Measurements from ENCODE around the gene PPP1R26.
A peak's percentile ranks its signal among the peaks of the same experiment; 100 is the strongest.
"Not testable (repeated sequence)": the region's sequence is repeated elsewhere in the genome, so short reads cannot be mapped to it uniquely, and the experiment has no call there.

The PPP1R26 gene

GRCh38 chr9:135504262-135505243 lies 25.0 kb downstream of the PPP1R26 start:
- Mint-ChIP-seq H3K27me3 (no peaks in the 10 kb centered on the region), H3K27ac (no peak overlapping the region), H3K4me3 (no peak overlapping the region), H3K4me1 (peaks cover 31% of the 10 kb centered on the region), H3K9me3 (peaks cover 15% of the 10 kb centered on the region), H3K36me3 (peaks cover 39% of the 10 kb centered on the region)
- no peak for ATAC-seq

GRCh38 chr9:135505406-135506187 lies 26.0 kb downstream of the PPP1R26 start:
- Mint-ChIP-seq H3K4me1 (peaks cover 29% of the 10 kb centered on the region), H3K27ac (no peak overlapping the region), H3K9me3 (peaks cover 16% of the 10 kb centered on the region), H3K36me3 (peaks cover 39% of the 10 kb centered on the region), H3K27me3 (no peaks in the 10 kb centered on the region), H3K4me3 (no peak overlapping the region)
- no peak for ATAC-seq

- no peak overlapping the region for H3K4me3 Mint-ChIP-seq
- peaks cover 39% of the 10 kb centered on the region for H3K36me3 Mint-ChIP-seq
- no peaks in the 10 kb centered on the region for H3K27me3 Mint-ChIP-seq
- H3K4me1 Mint-ChIP-seq = peaks cover 25% of the 10 kb centered on the region
- H3K27ac Mint-ChIP-seq = no peak overlapping the region
- peaks cover 16% of the 10 kb centered on the region for H3K9me3 Mint-ChIP-seq
- ATAC-seq = no peak
Measured at GRCh38 chr9:135506327-135507103, 26.9 kb downstream of the PPP1R26 start.

GRCh38 chr9:135507104-135508035 lies 27.8 kb downstream of the PPP1R26 start:
- ATAC-seq = no peak
- Mint-ChIP-seq H3K4me1 (peaks cover 16% of the 10 kb centered on the region), H3K4me3 (no peak overlapping the region), H3K27ac (no peak overlapping the region), H3K9me3 (peaks cover 16% of the 10 kb centered on the region), H3K27me3 (no peaks in the 10 kb centered on the region), H3K36me3 (peaks cover 32% of the 10 kb centered on the region)

- H3K9me3 Mint-ChIP-seq = peaks cover 16% of the 10 kb centered on the region
- ATAC-seq = no peak
- no peak overlapping the region for H3K4me3 Mint-ChIP-seq
- H3K27ac Mint-ChIP-seq = no peak overlapping the region
- peaks cover 22% of the 10 kb centered on the region for H3K36me3 Mint-ChIP-seq
- peaks cover 12% of the 10 kb centered on the region for H3K4me1 Mint-ChIP-seq
- peaks cover under 1% of the 10 kb centered on the region for H3K27me3 Mint-ChIP-seq
Measured at GRCh38 chr9:135508211-135508820, 28.7 kb downstream of the PPP1R26 start.

- peaks cover 11% of the 10 kb centered on the region for H3K36me3 Mint-ChIP-seq
- H3K4me1 Mint-ChIP-seq = peaks cover 9% of the 10 kb centered on the region
- H3K9me3 Mint-ChIP-seq = peaks cover 16% of the 10 kb centered on the region
- peaks cover 8% of the 10 kb centered on the region for H3K27me3 Mint-ChIP-seq
- no peak overlapping the region for H3K4me3 Mint-ChIP-seq
- ATAC-seq = no peak
- no peak overlapping the region for H3K27ac Mint-ChIP-seq
Measured at GRCh38 chr9:135509458-135509857, 29.9 kb downstream of the PPP1R26 start.

GRCh38 chr9:135512241-135512603 lies 32.6 kb downstream of the PPP1R26 start:
- Mint-ChIP-seq H3K4me1 (no peaks in the 10 kb centered on the region), H3K9me3 (peaks cover 16% of the 10 kb centered on the region), H3K27me3 (peaks cover 9% of the 10 kb centered on the region), H3K27ac (no peak overlapping the region), H3K36me3 (no peaks in the 10 kb centered on the region), H3K4me3 (no peak overlapping the region)
- no peak for ATAC-seq

- Mint-ChIP-seq H3K4me1 (no peaks in the 10 kb centered on the region), H3K27ac (no peak overlapping the region), H3K36me3 (no peaks in the 10 kb centered on the region), H3K9me3 (peaks cover 16% of the 10 kb centered on the region), H3K4me3 (no peak overlapping the region), H3K27me3 (peaks cover 16% of the 10 kb centered on the region)
- ATAC-seq = no peak
Measured at GRCh38 chr9:135512904-135513303, 33.3 kb downstream of the PPP1R26 start.

- Mint-ChIP-seq H3K4me3 (no peak overlapping the region), H3K4me1 (no peaks in the 10 kb centered on the region), H3K27me3 (peaks cover 17% of the 10 kb centered on the region), H3K9me3 (peaks cover 12% of the 10 kb centered on the region), H3K27ac (no peak overlapping the region), H3K36me3 (no peaks in the 10 kb centered on the region)
- ATAC-seq = peak; percentile 32
Measured at GRCh38 chr9:135513351-135513846, 33.8 kb downstream of the PPP1R26 start.

- H3K27me3 Mint-ChIP-seq = peaks cover 17% of the 10 kb centered on the region
- not testable (repeated sequence) for H3K4me3 Mint-ChIP-seq, H3K36me3 Mint-ChIP-seq, ATAC-seq, H3K9me3 Mint-ChIP-seq, H3K4me1 Mint-ChIP-seq, H3K27ac Mint-ChIP-seq
Measured at GRCh38 chr9:135513906-135514305, 34.3 kb downstream of the PPP1R26 start.

- peaks cover under 1% of the 10 kb centered on the region for H3K9me3 Mint-ChIP-seq
- peak; percentile 18 for ATAC-seq
- H3K27ac Mint-ChIP-seq = no peak overlapping the region
- peaks cover 17% of the 10 kb centered on the region for H3K27me3 Mint-ChIP-seq
- H3K36me3 Mint-ChIP-seq = no peaks in the 10 kb centered on the region
- H3K4me1 Mint-ChIP-seq = no peaks in the 10 kb centered on the region
- no peak overlapping the region for H3K4me3 Mint-ChIP-seq
Measured at GRCh38 chr9:135514342-135515082, 34.9 kb downstream of the PPP1R26 start.

GRCh38 chr9:135515083-135515951 lies 35.7 kb downstream of the PPP1R26 start:
- Mint-ChIP-seq H3K36me3 (no peaks in the 10 kb centered on the region), H3K4me3 (no peak overlapping the region), H3K9me3 (no peaks in the 10 kb centered on the region), H3K4me1 (no peaks in the 10 kb centered on the region), H3K27ac (no peak overlapping the region), H3K27me3 (peaks cover 19% of the 10 kb centered on the region)
- ATAC-seq = no peak

All from stimulated activated memory B cell treated with anti-CD40 and anti-IgM and Interleukin-4, amounts not matched to agents 10 μg/mL and 1 μg/mL and 100 μg/mL, for 72 hours (primary cell).